ENCODE measurements around the gene MVD. TPM values are rescaled to one million over a fixed set of nuclear protein-coding genes. Genes with fewer than 3 reads are reported as not detected.
A peak's percentile ranks its signal among the peaks of the same experiment; 100 is the strongest.

Gene MVD
- total and polyA plus RNA-seq, 10 of the 15 experiments (the other 5 are each of a cell fraction or from before 2014, with no cell fraction given): 5.0 to 147 (median 65.0) TPM

- H3K79me2 ChIP-seq (ENCODE audit: control insufficient read depth, insufficient read depth, low read length): peaks cover 33% of the 10 kb centered on the region
- POLR2A ChIA-PET: interaction anchor here (1.0 to 2.6 kb wide), 5 partner anchors 11 to 48 kb away, joined by 3 to 8 read pairs (median 4); partner anchors contain the start of gene MVD
- no peak; the same call in 2 of the 3 replicates for ATAC-seq
- H3K4me1 ChIP-seq (ENCODE audit: control insufficient read depth, insufficient read depth, low read length): peaks cover 22% of the 10 kb centered on the region
- DNase-seq (ENCODE audit: low read depth, low spot score): no peak
- H3K27me3 ChIP-seq (replicated peaks in 1 of 2; ENCODE audit: control insufficient read depth in 2 of 2, insufficient read depth in 2 of 2, low read length in 1 of 2): no peaks in the 10 kb centered on the region
- CTCF ChIA-PET: interaction anchor here (1.0 to 1.3 kb wide), 4 partner anchors 9 to 49 kb away, joined by 3 to 6 read pairs (median 3); no protein-coding TSS in a partner anchor
- in situ Hi-C loops (cut with MboI): no loop called here
- intact Hi-C loops (cut with micrococcal nuclease; ENCODE audit: unreplicated experiment): loop anchor here (1.0 to 5.0 kb wide), 4 partner anchors 11 to 160 kb away; partner anchors contain the start of genes APRT, CTU2, MVD and RNF166
- TF ChIP-seq PML (IDR thresholded peaks at IDR 0.05; ENCODE audit: low read length): no peak
- peak; percentile 15; the same call in 1 of the 2 replicates for TF ChIP-seq HDGF (IDR thresholded peaks at IDR 0.05)
- TF ChIP-seq ZNF24 (IDR thresholded peaks at IDR 0.05): no peak
- peak overlapping the region; percentile 95 for H3K4me2 ChIP-seq (ENCODE audit: control insufficient read depth, insufficient read depth)
- RAD21 ChIA-PET (ENCODE audit: unreplicated experiment): interaction anchor here (1.1 to 1.2 kb wide), 2 partner anchors 14 to 53 kb away, joined by 3 read pairs; no protein-coding TSS in a partner anchor
- H3K9ac ChIP-seq (ENCODE audit: control insufficient read depth, insufficient read depth, low read length): peak overlapping the region; percentile 87
- peak overlapping the region; percentile 98; the same call in 1 of the 2 replicates for H3K4me3 ChIP-seq
- peaks cover 2 to 9% of the 10 kb centered on the region in 2 experiments for H3K36me3 ChIP-seq (ENCODE audit: control insufficient read depth in 2 of 2, insufficient read depth in 2 of 2, low read length in 1 of 2)
- 41% methylated on average over 29 of the region's 29 CpGs for whole genome bisulfite sequencing (ENCODE audit: insufficient coverage, insufficient replicate concordance, low lambda C conversion rate, missing lambda C conversion rate)
- FAIRE-seq: no peak
- no TSS peak for BruUV-seq (replicated peaks)
- H2AFZ ChIP-seq (ENCODE audit: control insufficient read depth, low read depth, low read length): no peak overlapping the region
- no peaks in the 10 kb centered on the region for H3K9me3 ChIP-seq (replicated peaks; ENCODE audit: control insufficient read depth, insufficient read depth, low read length)
- H3K27ac ChIP-seq (ENCODE audit: control insufficient read depth, insufficient read depth): peak overlapping the region; percentile 96
- SMC1A ChIA-PET (ENCODE audit: uncharacterized antibody, unreplicated experiment): no interaction called here
- no peaks in the 10 kb centered on the region; the same call in 1 of the 2 replicates for H4K20me1 ChIP-seq (ENCODE audit: control insufficient read depth, insufficient read depth)
Measured at GRCh38 chr16:88651989-88652761, 10.7 kb downstream of the MVD start.

GRCh38 chr16:88651276-88651988 lies 11.5 kb downstream of the MVD start:
- Histone ChIP-seq H3K4me3 (peak overlapping the region; percentile 98), H3K27ac (ENCODE audit: control insufficient read depth, insufficient read depth) (peak overlapping the region; percentile 96), H2AFZ (ENCODE audit: control insufficient read depth, low read depth, low read length) (peak overlapping the region; percentile 12; the same call in 1 of the 2 replicates), H3K9me3 (replicated peaks; ENCODE audit: control insufficient read depth, insufficient read depth, low read length) (no peaks in the 10 kb centered on the region), H3K36me3 (ENCODE audit: control insufficient read depth in 2 of 2, insufficient read depth in 2 of 2, low read length in 1 of 2) (peaks cover 0 to 9% of the 10 kb centered on the region in 2 experiments), H3K4me1 (ENCODE audit: control insufficient read depth, insufficient read depth, low read length) (peaks cover 22% of the 10 kb centered on the region), H3K27me3 (replicated peaks in 1 of 2; ENCODE audit: control insufficient read depth in 2 of 2, insufficient read depth in 2 of 2, low read length in 1 of 2) (no peaks in the 10 kb centered on the region), H3K4me2 (ENCODE audit: control insufficient read depth, insufficient read depth) (peak overlapping the region; percentile 95), H4K20me1 (ENCODE audit: control insufficient read depth, insufficient read depth) (no peaks in the 10 kb centered on the region; the same call in 1 of the 2 replicates), H3K79me2 (ENCODE audit: control insufficient read depth, insufficient read depth, low read length) (peaks cover 36% of the 10 kb centered on the region), H3K9ac (ENCODE audit: control insufficient read depth, insufficient read depth, low read length) (peak overlapping the region; percentile 87)
- FAIRE-seq: peak; percentile 100
- POLR2A ChIA-PET: interaction anchor here (0.6 to 2.6 kb wide), 5 partner anchors 12 to 431 kb away, joined by 3 to 8 read pairs (median 5); partner anchors contain the start of gene MVD
- 2% methylated on average over 24 of the region's 24 CpGs for WGBS (ENCODE audit: insufficient coverage, insufficient replicate concordance, low lambda C conversion rate, missing lambda C conversion rate)
- RAD21 ChIA-PET (ENCODE audit: unreplicated experiment): interaction anchor here (1.1 to 1.2 kb wide), 2 partner anchors 15 to 54 kb away, joined by 3 read pairs; no protein-coding TSS in a partner anchor
- peak; percentile 84 for ATAC-seq
- intact Hi-C loops (cut with micrococcal nuclease; ENCODE audit: unreplicated experiment): loop anchor here (1.0 to 5.0 kb wide), 4 partner anchors 12 to 161 kb away; partner anchors contain the start of genes APRT, CTU2, MVD and RNF166
- SMC1A ChIA-PET (ENCODE audit: uncharacterized antibody, unreplicated experiment): no interaction called here
- BruUV-seq (replicated peaks): TSS peak; percentile 97
- DNase-seq (ENCODE audit: low read depth, low spot score): peak; percentile 92
- CTCF ChIA-PET: interaction anchor here (1.0 to 1.3 kb wide), 4 partner anchors 10 to 50 kb away, joined by 3 to 6 read pairs (median 3); no protein-coding TSS in a partner anchor
- in situ Hi-C loops (cut with MboI): no loop called here
- no peak for TF ChIP-seq ZBTB4 (CRISPR knock-in tag; IDR thresholded peaks at IDR 0.05)
- TF ChIP-seq EGR1 (IDR thresholded peaks at IDR 0.05; ENCODE audit: borderline replicate concordance in 1 of 2, low read depth in 2 of 2, low read length in 2 of 2): peak in 1 of 2 experiments; percentile 31; a peak in 1 of 3 replicates
- peak; percentile 86 for TF ChIP-seq RELB (IDR thresholded peaks at IDR 0.05; ENCODE audit: low read depth)
- peak; percentile 86 for TF ChIP-seq EED (IDR thresholded peaks at IDR 0.05; ENCODE audit: low read depth)
- TF ChIP-seq SMC3 (IDR thresholded peaks at IDR 0.05; ENCODE audit: borderline replicate concordance, low read length): 0 out of 2 replicates have a peak, but pooled peaks have one; percentile 17

All from GM12878 (cell line).